Tibial nerve (tissue), 4 donors: ENCODE data around the gene ANXA11. TPM values are rescaled to one million over a fixed set of nuclear protein-coding genes. Genes with fewer than 3 reads are reported as not detected.
A peak's percentile ranks its signal among the peaks of the same experiment; 100 is the strongest.

Source experiments
- DNase-seq, 2 donors: peaks; one replicate each; pipeline ENCODE4 v3.0.0-alpha.2; 2019; ENCODE audit warnings: low spot score in 2 of 2
- H3K27ac ChIP-seq, 4 donors: fragments of 200-600 bp; sonication (generic) in 3 of 4; one replicate each; pipeline ENCODE4 v1.5.1; 2017 to 2019; ENCODE audit warnings: mild to moderate bottlenecking in 1 of 4
- H3K27me3 ChIP-seq, 2 donors: fragments of 200-600 bp; sonication (generic) in 1 of 2; one replicate each; pipeline versions ENCODE4 v1.5.1 to v1.6.0; 2017 to 2019
- H3K36me3 ChIP-seq, 3 donors: fragments of 200-600 bp; sonication (generic); one replicate each; pipeline ENCODE4 v1.5.1; 2018 to 2019
- H3K4me1 ChIP-seq, 4 donors: fragments of 200-600 bp; sonication (generic) in 3 of 4; one replicate each; pipeline ENCODE4 v1.5.1; 2017 to 2019
- H3K4me3 ChIP-seq, 4 donors: fragments of 200-600 bp; sonication (generic) in 3 of 4; one replicate each; pipeline ENCODE4 v1.5.1; 2017 to 2019; ENCODE audit warnings: mild to moderate bottlenecking in 1 of 4, moderate library complexity in 1 of 4
- H3K9me3 ChIP-seq, 4 donors: fragments of 200-600 bp; sonication (generic) in 3 of 4; one replicate each; pipeline ENCODE4 v1.5.1; 2017 to 2019
- EP300 ChIP-seq, 2 donors: sonication (generic); formaldehyde crosslinking; IDR thresholded peaks; one replicate each; pipeline ENCODE4 v1.6.1; 2017; ENCODE audit warnings: antibody characterized with exemption in 2 of 2, mild to moderate bottlenecking in 1 of 2
- POLR2A ChIP-seq, 2 donors: fragments of 450-650 bp; IDR thresholded peaks; one replicate each; pipeline ENCODE4 v1.6.1; 2017; ENCODE audit warnings: antibody characterized with exemption in 2 of 2, mild to moderate bottlenecking in 2 of 2, moderate library complexity in 2 of 2
- WGBS, 2 donors: methylation state at CpG; one replicate each; pipeline ENCODE4 v1.1.5; 2018; 5-methylcytosine and 5-hydroxymethylcytosine counted together
- total RNA-seq, 4 donors: library from RNA; depleted of rRNA; stranded (reverse); fragments of >200 nt; gene quantifications; one replicate each; pipeline ENCODE4 v1.1.0, GENCODE V29; 2016
- TF ChIP-seq, protein P1 (sequence below), 5 experiments: fragments of 200-600 bp in 3 of 5; fragments of 450-650 bp in 2 of 5; sonication (generic) in 3 of 5; IDR thresholded peaks; one replicate each; pipeline ENCODE4 v1.5.1; 2016 to 2019; ENCODE audit warnings: antibody characterized with exemption in 5 of 5, mild to moderate bottlenecking in 3 of 5, moderate library complexity in 2 of 5

Gene ANXA11
- total RNA-seq, 4 donors from 2014 or later: 99.8 to 128 (median 113) TPM

- Histone ChIP-seq H3K4me3 (no peak overlapping the region), H3K4me1 (peaks cover 0 to 19% (median 6%) of the 10 kb centered on the region in 4 donors), H3K27me3 (no peaks in the 10 kb centered on the region), H3K36me3 (no peaks in the 10 kb centered on the region), H3K9me3 (no peaks in the 10 kb centered on the region), H3K27ac (no peak overlapping the region)
- WGBS, 2 donors: 86 to 90% methylated on average over 6 of the region's 6 CpGs
- DNase-seq: no peak
- TF ChIP-seq POLR2A (IDR thresholded peaks at IDR 0.05) (no peak), EP300 (IDR thresholded peaks at IDR 0.05) (no peak)
- TF ChIP-seq, protein P1, sequence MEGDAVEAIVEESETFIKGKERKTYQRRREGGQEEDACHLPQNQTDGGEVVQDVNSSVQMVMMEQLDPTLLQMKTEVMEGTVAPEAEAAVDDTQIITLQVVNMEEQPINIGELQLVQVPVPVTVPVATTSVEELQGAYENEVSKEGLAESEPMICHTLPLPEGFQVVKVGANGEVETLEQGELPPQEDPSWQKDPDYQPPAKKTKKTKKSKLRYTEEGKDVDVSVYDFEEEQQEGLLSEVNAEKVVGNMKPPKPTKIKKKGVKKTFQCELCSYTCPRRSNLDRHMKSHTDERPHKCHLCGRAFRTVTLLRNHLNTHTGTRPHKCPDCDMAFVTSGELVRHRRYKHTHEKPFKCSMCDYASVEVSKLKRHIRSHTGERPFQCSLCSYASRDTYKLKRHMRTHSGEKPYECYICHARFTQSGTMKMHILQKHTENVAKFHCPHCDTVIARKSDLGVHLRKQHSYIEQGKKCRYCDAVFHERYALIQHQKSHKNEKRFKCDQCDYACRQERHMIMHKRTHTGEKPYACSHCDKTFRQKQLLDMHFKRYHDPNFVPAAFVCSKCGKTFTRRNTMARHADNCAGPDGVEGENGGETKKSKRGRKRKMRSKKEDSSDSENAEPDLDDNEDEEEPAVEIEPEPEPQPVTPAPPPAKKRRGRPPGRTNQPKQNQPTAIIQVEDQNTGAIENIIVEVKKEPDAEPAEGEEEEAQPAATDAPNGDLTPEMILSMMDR (IDR thresholded peaks at IDR 0.05): no peak
These were observed 6.4 kb upstream of the ANXA11 start for GRCh38 chr10:80211786-80212185.

DNA sequence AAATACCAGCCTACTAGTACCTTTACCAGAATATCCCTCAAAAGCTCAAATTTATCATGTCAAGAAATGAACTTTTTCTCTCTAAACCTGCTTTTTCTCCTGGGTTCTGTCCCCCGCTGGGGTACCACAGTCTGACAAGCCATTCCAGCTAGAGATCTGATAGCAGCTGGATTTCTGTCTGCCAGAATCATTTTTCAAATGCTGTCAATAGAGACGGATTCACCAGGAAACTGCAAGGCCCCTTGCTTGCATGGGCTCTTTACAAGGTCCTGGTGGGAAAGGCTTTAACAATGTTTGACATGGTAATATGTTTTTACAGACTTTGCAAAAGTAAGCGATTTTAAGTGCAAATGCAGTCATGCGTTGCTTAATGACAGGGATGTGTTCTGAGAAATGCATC lies 4.9 kb upstream of the ANXA11 start:
- 90 to 91% methylated on average over 4 of the region's 4 CpGs for WGBS, 2 donors
- H3K27ac ChIP-seq: no peak overlapping the region
- peaks cover 0 to 31% (median 16%) of the 10 kb centered on the region in 4 donors for H3K4me1 ChIP-seq
- H3K4me3 ChIP-seq: no peak overlapping the region
- TF ChIP-seq POLR2A (IDR thresholded peaks at IDR 0.05) (no peak), EP300 (IDR thresholded peaks at IDR 0.05) (no peak)
- TF ChIP-seq, protein P1 (IDR thresholded peaks at IDR 0.05): no peak
- no peaks in the 10 kb centered on the region for H3K9me3 ChIP-seq
- H3K27me3 ChIP-seq: no peaks in the 10 kb centered on the region
- no peak for DNase-seq
- no peaks in the 10 kb centered on the region for H3K36me3 ChIP-seq

- Histone ChIP-seq H3K4me1 (peaks cover 0 to 47% (median 30%) of the 10 kb centered on the region in 4 donors), H3K36me3 (no peaks in the 10 kb centered on the region), H3K27ac (peak overlapping the region; percentile 55 to 99 (median 95)), H3K4me3 (peak overlapping the region; percentile 18 to 53 (median 32)), H3K27me3 (no peaks in the 10 kb centered on the region), H3K9me3 (no peaks in the 10 kb centered on the region)
- 70 to 75% methylated on average over 15 of the region's 15 CpGs for WGBS, 2 donors
- TF ChIP-seq POLR2A (IDR thresholded peaks at IDR 0.05) (no peak), EP300 (IDR thresholded peaks at IDR 0.05) (no peak)
- TF ChIP-seq, protein P1 (IDR thresholded peaks at IDR 0.05): no peak
- no peak for DNase-seq
These were observed 2.5 kb upstream of the ANXA11 start for GRCh38 chr10:80207768-80208370.

DNA sequence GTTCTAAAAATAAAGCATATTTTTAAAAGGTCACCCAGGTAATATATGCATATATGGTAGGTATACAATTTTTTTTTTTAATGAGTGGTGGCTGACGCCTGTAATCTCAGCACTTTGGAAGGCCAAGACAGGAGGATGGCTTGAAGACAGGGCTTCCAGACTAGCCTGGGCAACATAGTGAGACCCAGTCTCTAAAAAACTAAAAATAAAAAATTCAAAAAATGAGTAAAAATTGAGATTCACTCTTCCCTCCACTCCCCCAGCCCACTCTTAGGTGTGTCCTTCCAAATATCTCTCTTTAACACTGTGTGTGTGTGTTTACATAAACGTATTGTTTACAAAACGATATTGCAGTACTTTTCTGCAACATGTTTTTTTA lies 929 bp upstream of the ANXA11 start:
- Histone ChIP-seq H3K4me1 (peaks cover 0 to 63% (median 44%) of the 10 kb centered on the region in 4 donors), H3K4me3 (peak overlapping the region in 3 of 4 donors; percentile 69 to 90 (median 90)), H3K9me3 (no peaks in the 10 kb centered on the region), H3K27me3 (no peaks in the 10 kb centered on the region), H3K36me3 (no peaks in the 10 kb centered on the region), H3K27ac (peak overlapping the region; percentile 89 to 99 (median 95))
- no peak for DNase-seq
- WGBS, 2 donors: 85 to 92% methylated on average over 3 of the region's 3 CpGs
- TF ChIP-seq, protein P1 (IDR thresholded peaks at IDR 0.05): no peak
- no peak for TF ChIP-seq EP300 (IDR thresholded peaks at IDR 0.05)
- no peak for TF ChIP-seq POLR2A (IDR thresholded peaks at IDR 0.05)

DNA sequence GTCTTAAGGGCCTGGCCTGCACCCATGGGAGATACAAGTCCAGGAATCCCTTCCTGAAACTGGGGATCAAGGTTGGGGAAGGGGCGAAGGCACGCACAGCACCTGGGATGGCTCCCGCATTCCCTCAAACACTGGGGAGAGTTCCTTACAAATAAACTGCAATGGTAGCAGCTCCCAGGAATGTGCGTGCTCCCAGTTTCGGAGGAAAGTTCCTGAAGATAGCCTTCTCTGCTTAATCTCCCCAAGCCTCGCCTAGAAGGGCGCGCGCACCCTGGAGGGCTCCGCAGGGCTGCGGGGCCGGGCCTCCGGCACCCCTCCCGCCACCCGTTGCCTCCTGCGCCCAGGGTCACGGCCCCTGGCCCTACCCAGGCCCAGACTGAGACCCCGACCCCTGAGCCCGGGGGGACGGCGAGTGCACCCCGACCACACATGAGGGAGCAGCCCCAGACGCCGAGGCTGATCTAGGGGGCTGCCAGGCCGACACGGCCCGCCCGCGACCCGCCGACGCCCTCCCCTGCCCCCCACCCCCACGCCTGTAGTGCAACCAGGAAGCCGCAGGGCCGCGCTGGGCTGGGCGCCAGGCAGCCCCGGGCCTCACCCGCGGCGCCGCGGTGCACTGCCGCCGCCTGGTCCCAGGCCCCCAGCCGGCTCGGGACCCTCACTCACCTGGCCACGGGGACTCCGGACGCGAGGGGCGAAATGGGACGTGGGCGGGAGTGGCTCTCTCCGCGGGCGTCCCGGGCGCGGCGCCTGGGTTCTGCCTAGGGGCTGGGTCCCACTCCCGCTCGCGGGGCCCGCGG lies 460 bp downstream of the ANXA11 start:
- Histone ChIP-seq H3K27me3 (no peaks in the 10 kb centered on the region), H3K27ac (peak overlapping the region; percentile 89 to 99 (median 95)), H3K9me3 (no peaks in the 10 kb centered on the region), H3K4me3 (peak overlapping the region; percentile 69 to 90 (median 90)), H3K36me3 (no peaks in the 10 kb centered on the region), H3K4me1 (peaks cover 0 to 77% (median 52%) of the 10 kb centered on the region in 4 donors)
- TF ChIP-seq, protein P1 (IDR thresholded peaks at IDR 0.05): peak in 1 of 5 experiments; percentile 4
- no peak for TF ChIP-seq POLR2A (IDR thresholded peaks at IDR 0.05)
- TF ChIP-seq EP300 (IDR thresholded peaks at IDR 0.05): no peak
- 2 to 4% methylated on average over 21 to 30 of the region's 66 CpGs for WGBS, 2 donors
- no peak for DNase-seq
